ENCODE data around the gene RHEB. TPM values are rescaled to one million over a fixed set of nuclear protein-coding genes. Genes with fewer than 3 reads are reported as not detected.
A peak's percentile ranks its signal among the peaks of the same experiment; 100 is the strongest.

The RHEB gene
- 10 to 100 TPM; 37.3 to 55.5 TPM for total RNA-seq

GRCh38 chr7:151519765-151520418, at the start of gene RHEB:
Gene RHEB, minus strand, starts transcription at chr7:151519895. Its CDS starts 384 bp downstream, at chr7:151519511.
- Mint-ChIP-seq H3K27me3 (no peaks in the 10 kb centered on the region), H3K27ac (peak within 1 kb of the TSS; percentile 96), H3K4me3 (peak within 1 kb of the TSS; percentile 89), H3K36me3 (ENCODE audit: low read depth) (peaks cover 32% of the 10 kb centered on the region), H3K9me3 (no peaks in the 10 kb centered on the region), H3K4me1 (peaks cover 24% of the 10 kb centered on the region)
- ATAC-seq (replicated peaks) = peak; percentile 87

- Mint-ChIP-seq H3K4me1 (no peaks in the 10 kb centered on the region), H3K36me3 (ENCODE audit: low read depth) (peaks cover 64% of the 10 kb centered on the region), H3K9me3 (no peaks in the 10 kb centered on the region), H3K27ac (no peak overlapping the region), H3K27me3 (no peaks in the 10 kb centered on the region), H3K4me3 (no peak overlapping the region)
- no peak for ATAC-seq (replicated peaks)
These were observed 47.2 kb upstream of the RHEB start for GRCh38 chr7:151566897-151567320.

DNA sequence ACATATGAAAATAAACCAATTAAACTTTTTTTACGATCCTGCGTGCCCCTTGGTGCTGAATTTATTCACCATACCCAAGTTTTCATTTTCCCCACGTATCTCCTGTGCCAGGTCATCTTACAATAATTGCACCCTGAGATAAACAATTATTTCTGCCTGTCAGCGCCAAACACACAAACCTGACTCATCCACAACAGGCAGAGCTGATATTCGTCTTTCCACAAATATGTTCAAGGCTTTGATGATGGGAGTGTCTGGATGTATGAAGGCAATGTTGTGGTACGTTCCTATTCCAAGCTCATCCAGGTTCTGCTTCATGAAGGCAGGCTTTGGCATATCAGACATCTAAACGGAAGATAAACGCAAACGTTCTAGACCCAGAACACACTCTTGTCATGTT, 45.8 kb upstream of the RHEB start:
- no peak for ATAC-seq (replicated peaks)
- H3K4me1 Mint-ChIP-seq = no peaks in the 10 kb centered on the region
- H3K4me3 Mint-ChIP-seq = no peak overlapping the region

DNA sequence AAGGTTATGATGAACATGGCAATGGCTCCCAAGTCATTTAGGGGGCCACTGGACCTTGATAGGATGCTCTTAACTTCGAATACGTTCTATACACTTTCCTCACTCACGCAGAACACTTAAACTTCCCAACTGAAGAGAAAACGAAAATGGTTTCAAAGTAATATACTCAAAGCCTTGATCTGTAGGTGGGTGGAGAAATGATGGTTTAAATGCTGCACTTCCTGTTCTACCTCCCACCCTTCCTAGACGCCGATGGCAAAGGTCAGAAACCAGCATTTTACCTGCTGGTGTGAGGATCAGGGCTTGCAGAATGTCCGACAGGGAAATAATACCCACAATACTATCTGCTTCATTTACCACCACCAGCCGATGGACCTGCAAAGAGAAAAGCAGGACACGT, 40.5 kb upstream of the RHEB start:
- Mint-ChIP-seq H3K36me3 (ENCODE audit: low read depth) (peaks cover 87% of the 10 kb centered on the region), H3K4me3 (peak overlapping the region; percentile 53), H3K27me3 (no peaks in the 10 kb centered on the region), H3K9me3 (no peaks in the 10 kb centered on the region), H3K4me1 (peaks cover 4% of the 10 kb centered on the region), H3K27ac (peak overlapping the region; percentile 76)
- peak; percentile 57 for ATAC-seq (replicated peaks)

More for the DNA sequence above, 45.8 kb upstream of the RHEB start:
- Mint-ChIP-seq H3K9me3 (no peaks in the 10 kb centered on the region), H3K27ac (no peak overlapping the region), H3K27me3 (no peaks in the 10 kb centered on the region), H3K36me3 (ENCODE audit: low read depth) (peaks cover 76% of the 10 kb centered on the region)

- Mint-ChIP-seq H3K9me3 (no peaks in the 10 kb centered on the region), H3K36me3 (ENCODE audit: low read depth) (peaks cover 81% of the 10 kb centered on the region), H3K4me1 (peaks cover 4% of the 10 kb centered on the region), H3K27me3 (no peaks in the 10 kb centered on the region), H3K4me3 (peak overlapping the region; percentile 53), H3K27ac (peak overlapping the region; percentile 76)
- ATAC-seq (replicated peaks) = peak; percentile 32
These were observed 40.0 kb upstream of the RHEB start for GRCh38 chr7:151559557-151560183.

DNA sequence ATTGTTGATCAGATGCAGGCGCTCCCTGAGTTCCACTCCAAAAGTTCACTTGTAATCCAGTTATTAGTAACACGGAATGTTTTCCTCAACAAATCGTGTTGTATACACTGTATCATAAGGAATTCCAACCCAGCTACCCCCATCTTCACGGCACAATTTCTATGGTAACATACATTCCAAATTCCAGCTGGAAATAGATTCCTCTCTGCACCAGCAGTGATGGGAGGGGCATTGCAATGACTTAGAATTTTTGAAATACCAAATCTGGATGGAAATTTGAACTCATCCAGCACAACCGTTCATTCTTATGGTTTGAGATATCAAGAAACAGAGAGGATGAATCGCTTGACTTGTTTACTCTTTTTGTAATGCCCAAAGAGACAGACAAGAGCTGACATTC, 38.9 kb upstream of the RHEB start:
- H3K9me3 Mint-ChIP-seq = no peaks in the 10 kb centered on the region
- no peaks in the 10 kb centered on the region for H3K27me3 Mint-ChIP-seq
- H3K36me3 Mint-ChIP-seq (ENCODE audit: low read depth) = peaks cover 70% of the 10 kb centered on the region
- no peak overlapping the region for H3K4me3 Mint-ChIP-seq
- H3K27ac Mint-ChIP-seq = no peak overlapping the region
- no peak for ATAC-seq (replicated peaks)
- H3K4me1 Mint-ChIP-seq = peaks cover 4% of the 10 kb centered on the region

- Mint-ChIP-seq H3K4me3 (no peak overlapping the region), H3K9me3 (no peaks in the 10 kb centered on the region), H3K36me3 (ENCODE audit: low read depth) (peaks cover 54% of the 10 kb centered on the region), H3K4me1 (peaks cover 4% of the 10 kb centered on the region), H3K27ac (no peak overlapping the region), H3K27me3 (no peaks in the 10 kb centered on the region)
- no peak for ATAC-seq (replicated peaks)
These were observed 36.9 kb upstream of the RHEB start for GRCh38 chr7:151556592-151556991.

DNA sequence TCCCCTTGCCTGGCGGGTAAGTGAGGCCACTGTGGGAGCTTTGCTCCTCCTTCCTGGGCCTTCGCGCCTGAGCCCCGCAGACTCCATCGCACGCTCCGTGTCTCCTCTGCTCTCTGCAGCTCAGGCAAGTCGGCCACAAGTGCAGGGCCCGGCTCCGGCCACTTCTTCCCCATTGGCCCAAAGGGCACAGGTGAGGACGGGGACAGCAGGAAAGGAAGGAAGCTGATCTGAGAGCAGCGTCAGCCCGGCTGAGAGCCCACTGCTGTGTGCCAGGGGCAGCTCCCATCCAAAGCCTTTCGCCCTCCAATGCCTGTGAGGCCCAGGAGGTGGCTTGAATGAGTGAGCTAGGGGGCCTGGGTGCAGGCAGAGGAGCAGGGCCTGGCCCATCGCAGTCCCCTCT, 33.7 kb upstream of the RHEB start:
- ATAC-seq (replicated peaks) = no peak
- Mint-ChIP-seq H3K4me1 (no peaks in the 10 kb centered on the region), H3K27me3 (no peaks in the 10 kb centered on the region), H3K36me3 (ENCODE audit: low read depth) (peaks cover 22% of the 10 kb centered on the region), H3K4me3 (no peak overlapping the region), H3K27ac (no peak overlapping the region), H3K9me3 (no peaks in the 10 kb centered on the region)

- no peak overlapping the region for H3K4me3 Mint-ChIP-seq
- peaks cover 15% of the 10 kb centered on the region for H3K36me3 Mint-ChIP-seq (ENCODE audit: low read depth)
- no peak for ATAC-seq (replicated peaks)
- H3K9me3 Mint-ChIP-seq = no peaks in the 10 kb centered on the region
- H3K27me3 Mint-ChIP-seq = no peaks in the 10 kb centered on the region
- H3K27ac Mint-ChIP-seq = no peak overlapping the region
- no peaks in the 10 kb centered on the region for H3K4me1 Mint-ChIP-seq
These were observed 32.8 kb upstream of the RHEB start for GRCh38 chr7:151552352-151553028.

DNA sequence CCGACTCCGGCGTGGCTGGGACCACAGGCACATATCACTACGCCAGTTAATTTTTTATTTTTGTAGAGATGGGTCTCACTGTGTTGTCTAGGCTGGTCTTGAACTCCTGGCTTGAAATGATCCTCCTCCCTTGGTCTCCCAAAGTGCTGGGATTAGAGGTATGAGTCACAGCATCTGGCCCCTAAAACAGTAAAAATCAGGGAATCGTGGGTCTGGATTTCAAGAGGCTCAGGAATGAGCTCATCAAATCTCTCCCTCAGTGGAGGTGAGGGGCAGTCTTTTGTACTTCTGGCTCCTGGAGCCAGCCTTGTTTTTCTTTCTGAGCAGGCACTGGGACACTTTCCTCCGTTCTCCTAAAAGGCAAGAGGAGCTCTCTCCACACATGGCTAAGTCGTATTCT, 32.1 kb upstream of the RHEB start:
- ATAC-seq (replicated peaks) = no peak
- H3K4me3 Mint-ChIP-seq = no peak overlapping the region
- H3K27ac Mint-ChIP-seq = no peak overlapping the region
- no peaks in the 10 kb centered on the region for H3K27me3 Mint-ChIP-seq
- no peaks in the 10 kb centered on the region for H3K9me3 Mint-ChIP-seq
- H3K36me3 Mint-ChIP-seq (ENCODE audit: low read depth) = peaks cover 10% of the 10 kb centered on the region
- H3K4me1 Mint-ChIP-seq = no peaks in the 10 kb centered on the region

GRCh38 chr7:151550656-151551286, 31.1 kb upstream of the RHEB start:
- Mint-ChIP-seq H3K4me3 (no peak overlapping the region), H3K9me3 (no peaks in the 10 kb centered on the region), H3K27me3 (no peaks in the 10 kb centered on the region), H3K27ac (no peak overlapping the region), H3K36me3 (ENCODE audit: low read depth) (no peaks in the 10 kb centered on the region), H3K4me1 (no peaks in the 10 kb centered on the region)
- ATAC-seq (replicated peaks) = no peak

GRCh38 chr7:151549644-151550043, 29.9 kb upstream of the RHEB start:
- no peaks in the 10 kb centered on the region for H3K4me1 Mint-ChIP-seq
- no peaks in the 10 kb centered on the region for H3K9me3 Mint-ChIP-seq
- no peaks in the 10 kb centered on the region for H3K36me3 Mint-ChIP-seq (ENCODE audit: low read depth)
- H3K4me3 Mint-ChIP-seq = no peak overlapping the region
- no peak overlapping the region for H3K27ac Mint-ChIP-seq
- H3K27me3 Mint-ChIP-seq = no peaks in the 10 kb centered on the region
- no peak for ATAC-seq (replicated peaks)

DNA sequence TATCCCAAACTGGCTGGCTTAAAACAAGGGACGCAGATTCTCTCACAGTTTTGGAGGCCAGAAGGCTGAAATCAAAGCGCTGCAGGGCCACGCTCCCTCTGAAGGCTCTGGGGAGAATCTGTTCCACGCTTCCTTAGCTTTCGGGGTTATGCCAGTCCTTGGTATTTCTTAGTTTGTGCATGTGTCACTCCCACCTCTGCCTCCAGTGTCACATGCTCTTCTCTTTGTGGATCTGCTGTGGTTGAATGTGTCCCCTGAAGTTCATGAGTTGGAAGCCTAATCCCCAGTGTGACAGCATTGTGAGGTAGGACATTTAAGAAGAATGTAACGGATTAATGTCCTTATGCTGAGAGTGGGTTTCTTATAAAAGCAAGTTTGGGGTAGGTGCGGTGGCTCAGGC, 29.4 kb upstream of the RHEB start:
- Mint-ChIP-seq H3K9me3 (no peaks in the 10 kb centered on the region), H3K27me3 (peaks cover 3% of the 10 kb centered on the region), H3K36me3 (ENCODE audit: low read depth) (no peaks in the 10 kb centered on the region), H3K27ac (no peak overlapping the region), H3K4me1 (no peaks in the 10 kb centered on the region), H3K4me3 (no peak overlapping the region)
- no peak for ATAC-seq (replicated peaks)

GRCh38 chr7:151544183-151544582, 24.5 kb upstream of the RHEB start:
- H3K36me3 Mint-ChIP-seq (ENCODE audit: low read depth) = no peaks in the 10 kb centered on the region
- no peak overlapping the region for H3K4me3 Mint-ChIP-seq
- no peaks in the 10 kb centered on the region for H3K9me3 Mint-ChIP-seq
- H3K27me3 Mint-ChIP-seq = peaks cover 7% of the 10 kb centered on the region
- no peak for ATAC-seq (replicated peaks)
- no peak overlapping the region for H3K27ac Mint-ChIP-seq
- H3K4me1 Mint-ChIP-seq = no peaks in the 10 kb centered on the region
